Measurements from ENCODE around the gene LARP1. TPM values are rescaled to one million over a fixed set of nuclear protein-coding genes. Genes with fewer than 3 reads are reported as not detected.
A peak's percentile ranks its signal among the peaks of the same experiment; 100 is the strongest.

Gene LARP1
- total RNA-seq = 151 TPM
- long read RNA-seq, partial matches to known transcripts = 18 of 132 reads
- long read RNA-seq, other reads (novel, unspliced or antisense) = 114 of 132 reads

DNA sequence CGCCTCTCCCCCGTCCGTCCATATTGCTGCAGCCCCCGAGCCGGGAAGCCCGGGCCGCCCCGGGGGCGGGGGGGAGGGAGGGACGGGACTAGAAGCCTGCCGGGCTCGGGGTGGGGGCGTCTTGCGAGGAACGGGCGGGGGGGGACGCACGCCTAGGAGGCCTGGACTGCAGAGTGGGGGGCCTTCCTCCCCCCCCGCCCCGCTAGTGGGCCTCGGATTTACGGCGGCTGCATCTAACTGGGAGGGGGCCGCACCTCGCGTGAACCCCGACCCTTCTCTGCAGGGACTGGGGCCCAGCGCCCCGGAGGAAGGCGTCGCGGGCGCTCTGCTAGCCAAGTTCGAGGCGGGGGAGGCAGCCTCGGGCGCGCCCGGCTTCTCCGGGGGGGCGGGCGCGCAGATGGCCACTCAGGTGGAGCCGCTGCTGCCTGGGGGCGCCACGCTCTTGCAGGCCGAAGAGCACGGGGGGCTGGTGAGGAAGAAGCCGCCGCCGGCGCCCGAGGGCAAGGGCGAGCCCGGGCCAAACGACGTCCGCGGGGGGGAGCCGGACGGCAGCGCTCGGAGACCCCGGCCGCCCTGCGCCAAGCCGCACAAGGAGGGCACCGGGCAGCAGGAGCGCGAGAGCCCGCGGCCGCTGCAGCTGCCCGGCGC lies at the start of gene LARP1:
Gene LARP1 (plus strand): TSS at position 17 of the 648 bp plus-strand sequence. CDS start 381 bp downstream, at position 398.
- intact Hi-C loops (cut with DNase I) = loop anchor here (5.0 kb wide), 1 partner anchor 57 kb away; no protein-coding TSS in a partner anchor
- DNase-seq = peak; percentile 71
- peak; percentile 15 for ATAC-seq (ENCODE audit: poor library complexity)

GRCh38 chr5:154706416-154706815 lies 48.8 kb upstream of the LARP1 start:
- DNase-seq (no peak), ATAC-seq (ENCODE audit: poor library complexity) (no peak)
- intact Hi-C loops (cut with DNase I) = no loop called here

DNA sequence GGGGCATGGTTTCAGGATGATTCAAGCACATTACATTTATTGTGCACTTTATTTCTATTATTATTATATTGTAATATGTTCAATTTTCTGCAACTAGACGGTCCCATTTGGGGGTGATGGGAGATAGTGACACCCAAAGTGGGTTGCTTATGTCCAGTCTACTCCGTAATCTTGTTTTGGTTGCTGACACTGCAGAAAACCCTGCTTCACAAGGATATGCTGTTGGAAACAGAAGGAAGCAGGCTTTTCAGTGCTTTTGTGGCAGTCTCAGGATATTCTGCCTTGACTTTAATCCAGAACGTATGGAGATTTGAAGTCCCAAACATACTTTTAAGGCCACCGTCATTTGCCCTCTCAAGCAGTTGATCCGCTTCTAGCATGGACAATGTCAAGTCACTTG lies 47.5 kb upstream of the LARP1 start:
- intact Hi-C loops (cut with DNase I) = no loop called here
- no peak for ATAC-seq (ENCODE audit: poor library complexity)
- no peak for DNase-seq

DNA sequence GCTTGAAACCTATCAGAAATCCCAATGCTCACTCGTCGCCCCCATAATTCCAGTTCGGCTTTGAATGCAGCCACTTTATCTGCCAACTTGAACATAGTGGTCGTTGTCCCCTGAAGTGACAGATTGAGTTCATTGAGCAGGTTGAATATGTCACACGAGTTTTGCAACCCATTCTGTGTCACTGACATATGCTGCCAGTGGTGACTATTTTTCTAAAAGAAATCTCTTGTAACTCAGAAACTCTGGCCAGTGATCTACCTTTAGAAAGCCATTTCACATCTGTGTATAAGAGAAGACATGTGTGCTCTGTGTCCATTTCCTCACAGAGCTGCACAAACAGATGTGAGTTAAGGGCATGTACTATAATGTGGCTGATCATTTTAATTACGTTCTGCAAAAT lies 47.0 kb upstream of the LARP1 start:
- DNase-seq (no peak), ATAC-seq (ENCODE audit: poor library complexity) (no peak)
- intact Hi-C loops (cut with DNase I) = no loop called here

DNA sequence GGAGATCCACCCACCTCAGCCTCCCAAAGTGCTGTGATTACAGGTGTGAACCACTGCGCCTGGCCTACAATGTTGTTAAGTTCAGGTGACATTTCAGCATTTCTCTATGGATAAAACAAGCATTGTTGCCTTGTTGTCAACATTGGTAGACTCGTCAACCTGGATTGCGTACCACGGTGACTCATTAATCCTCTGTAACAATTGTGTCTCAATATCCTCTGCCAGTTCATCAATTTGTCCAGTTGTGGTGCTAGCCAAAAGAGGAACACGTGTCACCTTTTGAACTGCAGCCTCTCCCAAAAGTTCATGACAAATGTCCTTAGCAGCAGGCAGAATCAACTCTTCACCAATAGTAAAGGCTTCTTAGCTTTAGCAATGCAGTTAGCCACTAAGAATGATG lies 46.3 kb upstream of the LARP1 start:
- intact Hi-C loops (cut with DNase I) = no loop called here
- ATAC-seq (ENCODE audit: poor library complexity) (no peak), DNase-seq (no peak)

- no peak for DNase-seq
- intact Hi-C loops (cut with DNase I) = no loop called here
- no peak for ATAC-seq (ENCODE audit: poor library complexity)
Measured at GRCh38 chr5:154709368-154710305, 45.5 kb upstream of the LARP1 start.

GRCh38 chr5:154712518-154713437 lies 42.4 kb upstream of the LARP1 start:
- ATAC-seq (ENCODE audit: poor library complexity) (peak; percentile 40), DNase-seq (no peak)
- intact Hi-C loops (cut with DNase I) = no loop called here

DNA sequence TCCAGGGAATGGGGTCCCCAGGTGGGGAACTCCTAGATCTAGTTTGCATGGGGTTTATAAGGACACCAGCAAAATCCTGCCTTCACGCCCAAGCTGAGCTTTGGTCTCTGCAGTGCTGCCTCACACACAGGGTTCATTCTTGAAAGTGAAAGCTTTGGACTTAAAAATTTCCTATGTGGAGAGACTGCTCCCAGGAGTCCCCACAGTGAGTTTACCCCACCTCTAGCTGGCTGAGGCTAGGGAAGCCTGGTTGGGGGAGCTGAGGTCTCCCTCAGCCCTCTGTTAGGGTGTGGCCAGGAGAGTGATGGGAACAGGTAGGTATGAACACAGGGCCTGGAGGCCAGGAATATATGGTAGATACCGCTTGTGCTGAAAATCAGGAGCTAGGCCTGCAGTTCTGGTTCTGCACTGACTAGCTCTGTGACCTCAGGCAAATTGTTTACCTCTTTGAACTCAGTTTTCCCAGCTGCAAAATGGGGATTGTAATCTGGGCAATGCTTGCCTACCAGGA lies 41.5 kb upstream of the LARP1 start:
- no peak for DNase-seq
- ATAC-seq (ENCODE audit: poor library complexity) = no peak
- intact Hi-C loops (cut with DNase I) = no loop called here

DNA sequence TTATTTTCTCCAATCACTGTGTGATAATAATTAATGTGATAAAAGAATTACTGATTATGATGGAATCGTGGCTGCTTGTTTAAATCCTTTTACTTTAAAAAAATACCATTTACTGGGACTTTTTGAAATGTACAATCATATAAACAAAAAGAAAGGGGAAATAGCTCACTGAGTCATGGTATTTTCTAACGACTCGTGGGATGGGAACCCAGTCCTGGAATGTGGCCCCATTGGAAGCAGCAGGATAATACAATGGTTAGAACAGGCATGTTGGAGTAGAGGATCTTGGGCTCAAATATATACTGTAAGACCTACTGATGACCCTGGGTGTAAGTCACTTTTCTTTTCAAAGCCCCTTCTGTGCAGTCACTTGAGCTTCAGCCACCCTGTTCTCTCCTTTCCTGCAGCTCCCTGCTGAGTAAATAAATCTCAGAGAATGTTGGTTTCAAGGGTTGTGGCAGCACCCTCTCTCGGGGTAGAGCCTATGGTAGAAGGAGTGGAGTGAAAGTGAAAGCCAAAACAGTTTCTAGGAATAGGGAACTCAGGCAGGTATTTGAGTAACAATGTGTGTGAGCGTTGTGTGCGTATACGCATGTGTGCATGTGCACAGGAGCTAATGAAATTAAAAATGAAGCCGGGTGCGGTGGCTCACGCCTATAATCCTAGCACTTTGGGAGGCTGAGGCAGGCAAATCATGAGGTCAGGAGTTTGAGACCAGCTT lies 40.8 kb upstream of the LARP1 start:
- ATAC-seq (ENCODE audit: poor library complexity) (peak; percentile 44), DNase-seq (no peak)
- intact Hi-C loops (cut with DNase I) = no loop called here

DNA sequence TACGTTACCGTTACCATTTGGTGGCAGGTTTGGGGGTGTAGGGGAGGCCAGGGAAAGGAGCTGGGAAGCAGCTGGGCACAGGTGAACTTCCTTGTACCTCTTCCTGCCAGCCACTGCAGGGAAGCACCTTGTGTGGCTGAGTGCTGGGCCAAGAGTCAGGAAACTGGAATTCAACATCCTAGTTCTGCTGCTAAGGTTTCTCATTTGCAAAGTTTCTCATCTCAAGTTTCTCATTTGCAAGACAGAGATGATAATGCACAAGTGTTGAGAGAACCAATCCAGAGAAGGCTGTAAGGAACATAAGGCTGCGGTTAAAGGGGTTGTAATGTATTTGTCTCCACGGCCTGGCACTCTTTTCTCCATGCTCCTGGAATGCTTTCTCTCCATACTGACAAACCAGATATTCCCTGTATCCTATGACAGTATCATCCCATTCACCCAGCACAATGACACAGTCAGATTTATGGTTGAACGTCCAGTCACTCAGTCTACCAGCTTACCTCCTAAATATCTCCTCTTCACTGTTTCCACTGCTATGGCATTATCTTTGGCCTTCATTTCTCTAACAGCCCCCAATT lies 33.6 kb upstream of the LARP1 start:
- intact Hi-C loops (cut with DNase I) = no loop called here
- ATAC-seq (ENCODE audit: poor library complexity) = no peak
- DNase-seq = no peak

GRCh38 chr5:154722097-154722496 lies 33.1 kb upstream of the LARP1 start:
- intact Hi-C loops (cut with DNase I) = no loop called here
- no peak for DNase-seq
- no peak for ATAC-seq (ENCODE audit: poor library complexity)

GRCh38 chr5:154722936-154723335 lies 32.2 kb upstream of the LARP1 start:
- DNase-seq = no peak
- intact Hi-C loops (cut with DNase I) = no loop called here

DNA sequence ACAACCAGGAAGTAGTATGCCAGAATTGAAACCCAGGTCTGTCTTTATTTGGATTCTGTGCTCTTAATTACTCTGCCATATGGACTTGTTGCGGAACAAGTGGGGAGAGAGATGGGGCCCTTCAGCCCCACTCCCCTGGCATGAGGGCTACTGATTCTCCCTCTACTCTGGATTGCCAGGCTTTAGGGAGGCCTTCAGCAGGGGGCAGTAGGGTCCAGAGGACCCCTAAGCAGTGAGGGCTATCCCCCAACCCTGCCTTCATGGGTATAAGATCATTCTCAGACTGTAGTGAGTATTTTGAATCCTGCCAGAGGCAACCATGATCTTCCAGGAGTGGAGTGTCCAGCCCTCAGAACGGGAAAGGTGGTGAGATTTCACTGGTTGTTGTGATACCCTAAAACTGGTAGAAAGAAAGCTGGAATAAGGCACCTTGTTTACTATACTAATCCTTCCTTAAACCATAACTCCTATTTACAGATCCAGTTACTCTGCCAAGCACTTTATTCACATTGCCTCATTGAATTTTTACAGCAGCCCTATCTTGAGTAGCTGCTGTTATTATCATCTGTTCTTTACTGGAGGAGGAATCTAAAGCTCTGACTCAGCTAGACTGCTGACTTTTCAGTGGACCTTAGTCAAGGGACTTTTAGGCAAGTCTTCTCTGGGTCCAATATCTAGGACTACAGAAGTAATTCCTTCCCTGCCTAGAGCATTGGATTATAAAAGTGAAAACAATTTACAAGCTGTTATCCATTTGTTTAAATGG lies 31.3 kb upstream of the LARP1 start:
- ATAC-seq (ENCODE audit: poor library complexity) (peak; percentile 82), DNase-seq (no peak)
- intact Hi-C loops (cut with DNase I) = no loop called here

More at GRCh38 chr5:154722936-154723335, 32.2 kb upstream of the LARP1 start:
- ATAC-seq (ENCODE audit: poor library complexity) = no peak

DNA sequence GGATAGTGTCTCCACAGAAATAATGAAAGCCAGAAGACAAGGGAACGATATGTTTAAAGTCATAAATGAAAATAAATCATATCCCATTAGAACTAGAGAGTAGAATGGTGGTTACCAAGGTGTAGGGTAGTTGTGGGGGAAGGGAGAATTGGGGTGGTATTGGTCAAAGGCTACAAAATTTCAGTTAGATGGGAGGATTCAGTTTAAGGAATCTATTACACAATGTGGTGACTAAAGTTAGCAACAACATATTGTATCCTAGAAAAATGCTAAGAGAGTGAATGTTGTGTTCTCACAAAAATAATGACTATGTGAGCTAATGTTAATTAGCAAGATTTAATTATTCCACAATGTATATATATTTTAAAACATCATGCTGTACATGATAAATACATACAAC lies 27.8 kb upstream of the LARP1 start:
- ATAC-seq (ENCODE audit: poor library complexity) = no peak
- intact Hi-C loops (cut with DNase I) = no loop called here
- no peak for DNase-seq

DNA sequence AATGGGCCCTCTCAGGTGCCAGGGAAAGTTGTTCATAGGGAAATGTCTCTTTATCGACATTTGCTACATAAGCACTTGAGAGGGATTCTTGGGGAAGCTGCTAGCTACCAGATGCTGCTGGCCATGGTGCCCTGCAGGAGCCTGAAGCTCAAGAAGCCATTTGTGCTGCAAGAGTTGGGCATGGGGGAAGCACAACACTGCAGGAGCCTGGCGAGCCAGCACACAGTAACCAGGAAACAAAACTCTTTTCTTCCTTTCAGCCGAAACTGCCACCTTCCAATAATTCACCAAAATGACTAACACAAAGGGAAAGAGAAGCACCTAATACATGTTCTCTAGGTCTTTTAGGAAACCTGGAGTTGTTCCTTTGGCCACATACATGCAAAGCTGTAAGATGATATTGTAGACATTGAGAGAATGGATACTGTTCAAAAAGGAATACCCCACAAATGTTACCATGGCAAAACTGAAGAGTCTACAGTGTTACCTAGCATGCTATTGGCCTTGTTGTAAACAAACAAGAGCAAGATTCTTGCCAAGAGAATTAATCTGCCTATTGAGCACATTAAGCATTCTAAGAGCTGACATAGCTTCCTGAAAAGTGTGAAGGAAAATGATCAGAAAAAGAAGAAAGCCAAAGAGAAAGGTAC lies 26.1 kb upstream of the LARP1 start:
- intact Hi-C loops (cut with DNase I) = no loop called here
- DNase-seq = no peak
- ATAC-seq (ENCODE audit: poor library complexity) = no peak

DNA sequence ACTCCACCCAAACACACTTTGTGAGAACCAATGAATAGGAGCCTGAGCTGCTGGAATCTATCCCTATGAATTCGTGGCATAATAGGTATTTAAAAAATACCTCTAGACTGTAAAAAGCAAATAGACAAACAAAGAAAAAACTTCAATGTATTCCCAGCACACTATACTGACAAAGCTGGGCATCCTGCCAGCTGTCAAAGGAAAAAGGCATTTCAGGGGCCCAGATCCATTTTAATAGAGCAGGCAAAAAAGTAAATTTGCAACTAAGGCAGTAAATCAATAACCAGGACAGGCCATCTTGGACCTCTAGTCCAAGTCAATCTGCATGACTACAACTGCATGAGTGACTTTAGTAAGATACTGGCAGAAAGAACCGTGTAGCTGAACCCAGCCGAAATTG lies 25.6 kb upstream of the LARP1 start:
- intact Hi-C loops (cut with DNase I) = no loop called here
- DNase-seq (no peak), ATAC-seq (ENCODE audit: poor library complexity) (no peak)
